H1 (cell line): ENCODE measurements around the gene SH3RF2. TPM values are rescaled to one million over a fixed set of nuclear protein-coding genes. Genes with fewer than 3 reads are reported as not detected.
"Not testable (repeated sequence)": the region's sequence is repeated elsewhere in the genome, so short reads cannot be mapped to it uniquely, and the experiment has no call there.

Experiments used
- CTCF ChIA-PET: fragments of 300-600 bp; sonication (Branson Sonifier 250); formaldehyde crosslinking; loops from one replicate; lab custom pipeline; 2021; ENCODE audit not compliant: partially characterized antibody; lab: Charles Lee
- POLR2A ChIA-PET: fragments of 300-600 bp; sonication (Branson Sonifier 250); formaldehyde crosslinking; loops from one replicate; lab custom pipeline; 2021; ENCODE audit warnings: inconsistent platforms; ENCODE audit not compliant: partially characterized antibody; lab: Charles Lee
- DNase-seq, 2 experiments: peaks; one replicate each; pipeline versions ENCODE4 v3.0.0 to v3.0.0-alpha.2; 2010 to 2022; ENCODE audit warnings: low spot score in 2 of 2, low read depth in 1 of 2, mixed read lengths in 1 of 2
- FAIRE-seq: peaks from 2 replicates; lab custom pipeline; 2011; peaks lifted over from hg19 to GRCh38; lab: Jason Lieb, UNC
- H2AFZ ChIP-seq: 2 replicates; pipeline ENCODE4 v1.8.1; 2012; ENCODE audit warnings: low read length, inconsistent platforms
- H2AK5ac ChIP-seq: 2 replicates; pipeline ENCODE4 v1.6.1; 2013; ENCODE audit warnings: low read depth, low read length
- H2BK120ac ChIP-seq: replicated peaks from 2 replicates; pipeline ENCODE3; 2013; ENCODE audit warnings: low read depth, low read length, inconsistent platforms
- H2BK12ac ChIP-seq: 2 replicates; pipeline ENCODE4 v1.6.1; 2013; ENCODE audit warnings: low read depth, low read length
- H2BK15ac ChIP-seq: 2 replicates; pipeline ENCODE4 v1.6.1; 2013; ENCODE audit warnings: low read length
- H2BK20ac ChIP-seq: 2 replicates; pipeline ENCODE4 v1.6.1; 2013; ENCODE audit warnings: low read length
- H2BK5ac ChIP-seq: 2 replicates; pipeline ENCODE4 v1.6.1; 2013; ENCODE audit warnings: low read depth, low read length
- H3K14ac ChIP-seq: 2 replicates; pipeline ENCODE4 v1.6.1; 2013; ENCODE audit warnings: inconsistent platforms; ENCODE audit not compliant: insufficient read length
- H3K18ac ChIP-seq: 2 replicates; pipeline ENCODE4 v1.6.1; 2013; ENCODE audit warnings: low read length; ENCODE audit errors: extremely low read depth
- H3K23ac ChIP-seq: 2 replicates; pipeline ENCODE4 v1.6.1; 2013; ENCODE audit warnings: inconsistent platforms; ENCODE audit not compliant: insufficient read length
- H3K23me2 ChIP-seq: 2 replicates; pipeline ENCODE4 v1.6.1; 2013; ENCODE audit warnings: low read depth, low read length
- H3K27ac ChIP-seq: 2 replicates; pipeline ENCODE4 v1.6.1; 2011; ENCODE audit warnings: low read depth, low read length, inconsistent platforms
- H3K27me3 ChIP-seq, 4 experiments: replicated peaks in 1 of 4; 1 replicate in 1 of 4; 2 replicates in 3 of 4; pipeline versions ENCODE4 v1.6.1 to v1.8.1; 2011 to 2013; ENCODE audit warnings: low read length in 3 of 4, mild to moderate bottlenecking in 3 of 4, inconsistent platforms in 2 of 4, mixed read lengths in 2 of 4, moderate library complexity in 1 of 4; ENCODE audit not compliant: control insufficient read depth in 3 of 4, insufficient read depth in 3 of 4; ENCODE audit errors: extremely low read depth in 1 of 4
- H3K36me3 ChIP-seq, 4 experiments: 2 replicates each; pipeline versions ENCODE4 v1.6.1 to v1.8.1; 2011 to 2013; ENCODE audit warnings: mild to moderate bottlenecking in 4 of 4, low read length in 3 of 4, moderate library complexity in 2 of 4, control low read depth in 1 of 4, inconsistent platforms in 1 of 4; ENCODE audit not compliant: insufficient read depth in 4 of 4, control insufficient read depth in 2 of 4
- H3K4ac ChIP-seq: replicated peaks from 2 replicates; pipeline ENCODE3; 2013; ENCODE audit warnings: low read length, low read depth, mixed read lengths, inconsistent platforms; ENCODE audit not compliant: insufficient read length
- H3K4me1 ChIP-seq, 4 experiments: replicated peaks in 1 of 4; 1 replicate in 1 of 4; 2 replicates in 3 of 4; pipeline versions ENCODE4 v1.6.1 to v1.8.1; 2011 to 2013; ENCODE audit warnings: low read length in 3 of 4, inconsistent platforms in 2 of 4, mixed read lengths in 1 of 4; ENCODE audit not compliant: insufficient read depth in 4 of 4, control insufficient read depth in 3 of 4
- H3K4me2 ChIP-seq, 2 experiments: 2 replicates each; pipeline versions ENCODE4 v1.6.1 to v1.8.1; 2011 to 2013; ENCODE audit warnings: low read depth in 2 of 2, low read length in 2 of 2, control low read depth in 1 of 2, inconsistent platforms in 1 of 2, mild to moderate bottlenecking in 1 of 2; ENCODE audit not compliant: insufficient read depth in 1 of 2
- H3K4me3 ChIP-seq, 4 experiments: fragments of 200-600, 300-600 bp in 1 of 4; sonication (generic), shearing (Covaris generic), sonication (Bioruptor Twin) in 1 of 4; 2 replicates each; pipeline versions ENCODE4 v1.5.1 to v1.8.1; 2011 to 2016; ENCODE audit warnings: low read length in 4 of 4, low read depth in 3 of 4, control low read depth in 2 of 4, inconsistent platforms in 2 of 4, mild to moderate bottlenecking in 2 of 4, mixed read lengths in 1 of 4, moderate library complexity in 1 of 4; ENCODE audit not compliant: insufficient read depth in 2 of 4; ENCODE audit errors: extremely low read depth in 1 of 4
- H3K56ac ChIP-seq: replicated peaks from 2 replicates; pipeline ENCODE3; 2013; ENCODE audit warnings: low read depth, mild to moderate bottlenecking, mixed read lengths, low read length, inconsistent platforms; ENCODE audit not compliant: insufficient read length
- H3K79me1 ChIP-seq: 2 replicates; pipeline ENCODE4 v1.6.1; 2013; ENCODE audit warnings: low read depth, low read length, control low read depth
- H3K79me2 ChIP-seq, 2 experiments: 2 replicates each; pipeline versions ENCODE4 v1.6.1 to v1.8.1; 2012 to 2013; ENCODE audit warnings: low read length in 2 of 2, mild to moderate bottlenecking in 2 of 2, inconsistent platforms in 1 of 2; ENCODE audit not compliant: insufficient read depth in 2 of 2, control insufficient read depth in 1 of 2
- H3K9ac ChIP-seq, 4 experiments: replicated peaks in 1 of 4; 1 replicate in 1 of 4; 2 replicates in 3 of 4; pipeline versions ENCODE4 v1.6.1 to v1.8.1; 2011 to 2013; ENCODE audit warnings: low read depth in 3 of 4, low read length in 3 of 4, control low read depth in 2 of 4, mild to moderate bottlenecking in 2 of 4, moderate library complexity in 2 of 4, inconsistent platforms in 1 of 4; ENCODE audit errors: extremely low read depth in 1 of 4
- H3K9me3 ChIP-seq, 2 experiments: 2 replicates each; pipeline versions ENCODE4 v1.6.1 to v1.8.1; 2012 to 2013; ENCODE audit warnings: mild to moderate bottlenecking in 2 of 2, moderate library complexity in 2 of 2, control low read depth in 1 of 2, inconsistent platforms in 1 of 2, low read depth in 1 of 2, low read length in 1 of 2, mixed read lengths in 1 of 2; ENCODE audit not compliant: insufficient read depth in 2 of 2
- H4K20me1 ChIP-seq, 2 experiments: replicated peaks in 1 of 2; 2 replicates each; pipeline versions ENCODE3 to v1.8.1; 2011 to 2013; ENCODE audit warnings: inconsistent platforms in 2 of 2, low read length in 2 of 2, mild to moderate bottlenecking in 1 of 2; ENCODE audit not compliant: insufficient read depth in 2 of 2, control insufficient read depth in 1 of 2
- H4K5ac ChIP-seq: 2 replicates; pipeline ENCODE4 v1.6.1; 2013; ENCODE audit warnings: low read length, low read depth, mixed read lengths, inconsistent platforms; ENCODE audit not compliant: insufficient read length
- H4K8ac ChIP-seq: 2 replicates; pipeline ENCODE4 v1.8.0; 2013; ENCODE audit warnings: mild to moderate bottlenecking, moderate library complexity, low read length, inconsistent platforms; ENCODE audit not compliant: insufficient read depth; ENCODE audit errors: extremely low read depth
- H4K91ac ChIP-seq: replicated peaks from 2 replicates; pipeline ENCODE3; 2013; ENCODE audit warnings: low read length, mixed read lengths, inconsistent platforms; ENCODE audit not compliant: insufficient read length
- TEAD4 ChIP-seq: IDR thresholded peaks from 2 replicates; pipeline ENCODE4 v1.6.1; 2012; ENCODE audit warnings: low read depth, low read length, inconsistent platforms, mixed read lengths
- WGBS, 2 experiments: shearing (Covaris generic) in 1 of 2; methylation state at CpG; one replicate each; pipeline versions ENCODE4 v1.1.6 to v1.1.7; 2013 to 2015; ENCODE audit warnings: low lambda C conversion rate in 2 of 2, mixed read lengths in 2 of 2, inconsistent platforms in 1 of 2, low coverage in 1 of 2, missing lambda C conversion rate in 1 of 2; ENCODE audit not compliant: insufficient replicate concordance in 2 of 2, insufficient coverage in 1 of 2, insufficient read length in 1 of 2; ENCODE audit errors: extremely low coverage in 1 of 2, missing lambda C conversion rate in 1 of 2; 5-methylcytosine and 5-hydroxymethylcytosine counted together
- polyA plus RNA-seq, 7 experiments: library from polyadenylated mRNA; depleted of rRNA in 3 of 7; stranded (reverse) in 5 of 7; unstranded in 2 of 7; fragments of >200 nt in 5 of 7; fragments of 200-250 nt in 2 of 7; gene quantifications; 1 replicate in 5 of 7; 2 replicates in 1 of 7; 4 replicates in 1 of 7; pipeline versions ENCODE4 v1.2.1 to v1.2.3, GENCODE V29; 2011 to 2013; ENCODE audit warnings: missing spikeins in 2 of 7, mixed read lengths in 2 of 7
- total RNA-seq: library from RNA; stranded (reverse); fragmentation: NEBNext Ultra II Directional; extraction: Animal tissue kit (Norgen Biotek cat#: 25700); gene quantifications from 2 replicates; pipeline ENCODE4 v1.2.1, GENCODE V29; 2021

The SH3RF2 gene
- total and polyA plus RNA-seq, 2 of the 8 experiments (the other 6 are each of a cell fraction or from before 2014, with no cell fraction given) = 0.80 to 0.95 TPM

DNA sequence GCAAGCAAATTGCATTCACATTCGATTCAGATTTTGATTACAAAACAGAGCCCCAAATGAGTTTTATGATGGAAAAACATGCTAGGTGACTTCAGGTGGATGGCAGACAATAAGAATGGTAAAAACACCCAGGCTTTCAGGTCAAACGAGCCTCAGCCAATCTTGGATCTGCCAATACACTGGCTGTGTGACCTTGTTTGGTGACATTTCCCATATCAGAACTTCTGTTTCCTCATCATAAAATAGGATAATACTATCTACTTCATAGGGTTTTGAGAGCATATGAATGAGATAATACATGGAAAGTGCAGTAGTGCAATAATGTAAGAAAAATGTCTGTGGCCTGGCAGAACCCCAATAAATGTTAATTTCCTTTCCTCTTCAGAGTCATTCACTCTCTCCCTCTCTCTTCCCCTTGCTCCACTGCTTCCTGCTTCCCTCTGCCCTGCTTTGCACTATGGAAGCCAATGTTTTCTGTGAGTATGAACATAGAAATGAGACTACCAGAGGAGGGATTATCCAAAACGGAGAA is 54.7 kb downstream of the SH3RF2 start (continued):
- no peak for TF ChIP-seq TEAD4
- TF ChIP-seq, all 59 proteins: peak for 0

DNA sequence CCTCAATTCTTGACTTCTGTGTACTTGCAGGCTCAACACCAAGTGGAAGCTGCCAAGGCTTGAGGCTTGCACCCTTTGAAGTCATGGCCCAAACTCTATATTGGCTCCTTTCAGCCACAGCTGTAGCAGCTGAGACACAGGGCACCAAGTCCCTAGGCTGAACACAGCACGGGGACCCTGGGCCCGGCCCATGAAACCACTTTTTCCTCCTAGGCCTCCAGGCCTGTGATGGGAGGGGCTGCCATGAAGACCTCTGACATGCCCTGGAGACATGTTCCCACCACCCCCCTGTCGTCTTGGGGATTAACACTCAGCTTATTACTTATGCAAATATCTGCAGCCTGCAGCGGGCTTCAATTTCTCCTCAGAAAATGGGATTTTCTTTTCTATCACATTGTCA is 57.2 kb downstream of the SH3RF2 start:
- H3K9ac ChIP-seq, H2BK120ac ChIP-seq, H4K5ac ChIP-seq, H2BK5ac ChIP-seq, H2BK20ac ChIP-seq, H3K27ac ChIP-seq, H3K79me1 ChIP-seq, H3K4ac ChIP-seq, H2BK12ac ChIP-seq, H3K23me2 ChIP-seq, H3K36me3 ChIP-seq, DNase-seq, H2AFZ ChIP-seq, H3K56ac ChIP-seq, H2AK5ac ChIP-seq, H2BK15ac ChIP-seq, H3K18ac ChIP-seq, H4K20me1 ChIP-seq, H4K8ac ChIP-seq, H3K79me2 ChIP-seq, H3K9me3 ChIP-seq, H3K4me1 ChIP-seq, FAIRE-seq, H3K4me3 ChIP-seq, POLR2A ChIA-PET, H3K27me3 ChIP-seq, H3K4me2 ChIP-seq, H3K14ac ChIP-seq, H3K23ac ChIP-seq, H4K91ac ChIP-seq: not testable (repeated sequence)
- CTCF ChIA-PET = interaction anchor here (1.1 kb wide), 1 partner anchor 48 kb away, joined by 3 read pairs; no protein-coding TSS in a partner anchor
- 94% methylated on average over 4 of the region's 4 CpGs; no CpG with 5 or more reads in 1 of the 2 experiments for WGBS, 2 experiments
